ENCODE results near the gene RASAL3.
"Not testable (repeated sequence)": the region's sequence is repeated elsewhere in the genome, so short reads cannot be mapped to it uniquely, and the experiment has no call there.

RASAL3 gene

DNA sequence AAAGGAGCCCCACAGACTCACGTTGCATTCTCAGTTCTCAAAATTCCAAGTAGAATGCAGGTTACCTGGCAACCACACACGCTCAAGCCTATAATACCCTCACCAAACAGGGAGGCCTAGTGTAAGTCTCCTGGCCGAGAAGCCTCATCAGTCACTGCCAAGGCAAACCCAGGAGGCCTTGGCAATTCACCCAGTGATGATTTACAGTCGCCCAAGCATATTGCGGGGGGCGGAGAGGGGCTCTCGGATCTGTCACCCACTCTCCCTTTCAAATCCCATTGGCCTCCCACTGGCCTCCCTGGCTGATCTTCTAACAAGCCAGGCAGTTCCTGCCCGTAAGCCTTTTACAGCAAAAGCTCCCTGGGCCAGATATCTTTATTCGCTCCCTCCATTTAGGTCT is 46.6 kb downstream of the RASAL3 start:
- H3K27ac ChIP-seq, result peak overlapping the region; percentile 99
- TF ChIP-seq, protein P1, sequence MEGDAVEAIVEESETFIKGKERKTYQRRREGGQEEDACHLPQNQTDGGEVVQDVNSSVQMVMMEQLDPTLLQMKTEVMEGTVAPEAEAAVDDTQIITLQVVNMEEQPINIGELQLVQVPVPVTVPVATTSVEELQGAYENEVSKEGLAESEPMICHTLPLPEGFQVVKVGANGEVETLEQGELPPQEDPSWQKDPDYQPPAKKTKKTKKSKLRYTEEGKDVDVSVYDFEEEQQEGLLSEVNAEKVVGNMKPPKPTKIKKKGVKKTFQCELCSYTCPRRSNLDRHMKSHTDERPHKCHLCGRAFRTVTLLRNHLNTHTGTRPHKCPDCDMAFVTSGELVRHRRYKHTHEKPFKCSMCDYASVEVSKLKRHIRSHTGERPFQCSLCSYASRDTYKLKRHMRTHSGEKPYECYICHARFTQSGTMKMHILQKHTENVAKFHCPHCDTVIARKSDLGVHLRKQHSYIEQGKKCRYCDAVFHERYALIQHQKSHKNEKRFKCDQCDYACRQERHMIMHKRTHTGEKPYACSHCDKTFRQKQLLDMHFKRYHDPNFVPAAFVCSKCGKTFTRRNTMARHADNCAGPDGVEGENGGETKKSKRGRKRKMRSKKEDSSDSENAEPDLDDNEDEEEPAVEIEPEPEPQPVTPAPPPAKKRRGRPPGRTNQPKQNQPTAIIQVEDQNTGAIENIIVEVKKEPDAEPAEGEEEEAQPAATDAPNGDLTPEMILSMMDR (conservative IDR thresholded peaks at IDR 0.05), result no peak

DNA sequence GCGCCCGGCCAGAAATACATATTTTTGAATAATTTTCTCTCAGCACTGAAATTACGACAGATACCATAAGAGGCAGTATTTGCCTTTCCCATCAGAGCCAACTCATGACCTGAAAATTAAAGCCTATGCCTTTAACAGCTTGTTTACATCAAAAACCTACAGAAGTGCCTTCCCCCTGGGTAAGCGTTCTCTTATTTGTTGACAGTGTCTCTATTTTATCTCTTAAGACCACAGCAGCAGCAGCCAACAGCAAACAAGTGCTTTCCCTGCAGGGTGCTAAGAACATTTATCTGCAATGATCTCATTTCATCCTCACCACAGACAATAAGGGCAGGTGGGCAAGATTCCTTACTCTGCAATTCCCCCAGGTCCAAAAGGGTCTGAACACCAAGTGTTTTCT is 51.5 kb downstream of the RASAL3 start:
- TF ChIP-seq, protein P1 (conservative IDR thresholded peaks at IDR 0.05), result no peak
- H3K27ac ChIP-seq, result peak overlapping the region; percentile 40

DNA sequence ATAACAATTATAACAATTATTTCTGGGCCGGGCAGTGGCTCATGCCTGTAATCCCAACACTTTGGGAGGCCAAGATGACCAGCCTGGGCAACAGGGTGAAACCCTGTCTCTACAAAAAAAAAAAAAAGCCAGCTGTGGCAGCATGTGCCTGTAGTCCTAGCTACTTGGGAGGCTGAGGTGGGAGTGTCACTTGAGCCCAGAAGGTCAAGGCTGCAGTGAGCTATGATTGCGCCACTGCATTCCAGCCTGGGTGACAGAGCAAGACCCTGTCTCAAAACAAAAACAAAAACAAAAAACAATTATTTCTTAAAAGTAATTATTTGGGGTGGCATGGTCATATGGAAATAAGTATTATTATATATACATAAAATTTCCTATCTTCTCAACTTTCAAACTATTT is 53.0 kb downstream of the RASAL3 start:
- H3K27ac ChIP-seq, result not testable (repeated sequence)

- TF ChIP-seq, protein P1 (conservative IDR thresholded peaks at IDR 0.05), result no peak
- no peak overlapping the region; the same call in 1 of the 2 replicates for H3K27ac ChIP-seq
Observed at GRCh38 chr19:15404780-15405211, 59.5 kb downstream of the RASAL3 start.

GRCh38 chr19:15404097-15404779 is 60.1 kb downstream of the RASAL3 start:
- H3K27ac ChIP-seq, result no peak overlapping the region; the same call in 1 of the 2 replicates
- TF ChIP-seq, protein P1 (conservative IDR thresholded peaks at IDR 0.05), result no peak

DNA sequence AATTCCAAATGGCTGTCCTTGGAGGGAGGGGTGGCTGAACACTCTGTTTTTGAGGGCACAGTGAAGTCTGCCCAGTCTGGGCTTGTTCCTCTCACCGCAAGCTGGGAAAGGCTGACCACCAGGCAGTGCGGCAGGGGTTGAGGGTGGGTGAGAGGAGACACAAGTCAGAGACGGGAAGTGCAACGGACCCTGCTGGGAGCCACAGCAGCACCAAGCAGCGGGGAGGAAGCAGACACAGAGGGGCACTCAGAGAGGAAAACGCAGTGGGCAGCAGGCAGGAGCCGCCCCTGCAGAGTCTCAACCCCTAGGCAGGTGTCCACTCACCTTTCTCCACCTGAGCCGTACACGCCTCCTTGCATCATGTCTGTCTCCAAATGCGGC is 61.2 kb downstream of the RASAL3 start:
- H3K27ac ChIP-seq, result no peak overlapping the region
- TF ChIP-seq, protein P1 (conservative IDR thresholded peaks at IDR 0.05), result no peak

DNA sequence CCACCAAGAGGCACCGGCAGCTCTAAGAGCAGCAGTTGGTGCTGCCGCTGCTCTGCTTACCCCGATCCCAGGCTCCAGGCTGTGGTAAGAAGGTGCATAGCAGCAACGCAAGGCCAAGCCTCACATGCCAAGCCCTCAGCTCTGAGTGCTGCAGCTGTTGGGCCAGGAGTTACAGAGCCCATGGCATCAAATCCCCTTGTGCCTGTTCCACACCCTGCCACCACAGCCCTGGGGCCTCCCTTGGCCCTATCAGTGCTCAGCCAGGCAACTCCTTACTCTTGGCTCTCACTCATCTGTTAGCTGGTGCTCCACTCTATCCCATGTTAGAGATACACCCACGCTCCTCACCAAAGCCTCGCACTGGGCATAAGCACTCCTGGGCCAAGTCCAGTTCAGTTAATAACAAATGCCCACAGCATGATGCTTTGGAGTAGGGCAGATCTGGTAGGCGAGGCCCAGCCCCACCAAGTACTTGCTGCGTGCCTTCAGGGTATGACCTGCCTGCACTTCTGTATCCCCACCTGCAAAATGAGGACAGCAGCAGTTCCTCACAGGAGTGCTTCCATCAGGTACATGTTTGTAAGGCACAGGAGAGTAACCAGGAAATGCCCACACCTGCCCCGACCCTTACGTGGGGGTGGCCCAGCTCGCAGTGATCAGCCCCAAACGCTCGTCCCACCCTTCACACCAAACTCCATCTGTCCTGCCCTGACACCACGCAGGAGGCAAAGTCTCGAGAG is 61.8 kb downstream of the RASAL3 start:
- no peak overlapping the region for H3K27ac ChIP-seq
- TF ChIP-seq, protein P1 (conservative IDR thresholded peaks at IDR 0.05), result no peak

Data from VCaP (cell line).